Left lobe of liver (tissue), 2 donors: ENCODE data around the gene TNPO2. TPM values are rescaled to one million over a fixed set of nuclear protein-coding genes. Genes with fewer than 3 reads are reported as not detected.
"Not testable (repeated sequence)": the region's sequence is repeated elsewhere in the genome, so short reads cannot be mapped to it uniquely, and the experiment has no call there.

ENCODE experiments used
- ATAC-seq: fragments of 200-7000 bp; cut with Tn5 transposase; one replicate; pipeline ENCODE4 v1.9.1; 2020; ENCODE audit warnings: mild to moderate bottlenecking, moderate library complexity
- DNase-seq: peaks from one replicate; pipeline ENCODE4 v3.0.0-alpha.2; 2020; ENCODE audit warnings: low spot score
- total RNA-seq: library from RNA; stranded (reverse); gene quantifications from one replicate; pipeline ENCODE4 v1.2.1, GENCODE V29; 2021
- donor health status: DM: no; HTN: no; CAD: no; lungs with moderate emphysema.
- donor health status: DM: no; HTN: yes; CAD: no.

TNPO2 gene
- total RNA-seq, 1 donor from 2014 or later, result 19.5 TPM

- no peak for DNase-seq
- no peak for ATAC-seq
Observed at GRCh38 chr19:12737835-12738351, 14.2 kb upstream of the TNPO2 start.

- DNase-seq (peak; percentile 94), ATAC-seq (peak; percentile 75)
Observed at GRCh38 chr19:12736995-12737834, 13.5 kb upstream of the TNPO2 start, which contains the start of gene GET3. Gene GET3, plus strand, starts transcription at chr19:12737497. Its CDS starts 9 bp downstream, at chr19:12737506.

- DNase-seq, result peak; percentile 80
- ATAC-seq, result peak; percentile 42
Observed at GRCh38 chr19:12733369-12734214, 9.9 kb upstream of the TNPO2 start.

GRCh38 chr19:12731337-12731736 lies 7.6 kb upstream of the TNPO2 start:
- ATAC-seq, result no peak
- DNase-seq, result no peak

- DNase-seq, result no peak
- ATAC-seq, result no peak
Observed at GRCh38 chr19:12730064-12730463, 6.3 kb upstream of the TNPO2 start.

- ATAC-seq (no peak), DNase-seq (no peak)
Observed at GRCh38 chr19:12727745-12728433, 4.2 kb upstream of the TNPO2 start.

GRCh38 chr19:12726988-12727316 lies 3.2 kb upstream of the TNPO2 start:
- ATAC-seq (no peak), DNase-seq (no peak)

GRCh38 chr19:12725612-12726011 lies 1.9 kb upstream of the TNPO2 start:
- not testable (repeated sequence) for ATAC-seq, DNase-seq

GRCh38 chr19:12723381-12723640 lies 421 bp downstream of the TNPO2 start:
- DNase-seq (no peak), ATAC-seq (no peak)

- peak; percentile 97 for DNase-seq
- ATAC-seq, result peak; percentile 81
Observed at GRCh38 chr19:12722566-12723380, 959 bp downstream of the TNPO2 start.

- ATAC-seq, result peak; percentile 64
Observed at GRCh38 chr19:12721656-12722565, 1.8 kb downstream of the TNPO2 start.

GRCh38 chr19:12720851-12721655 lies 2.7 kb downstream of the TNPO2 start:
- ATAC-seq, result peak; percentile 35
- DNase-seq, result no peak

More at GRCh38 chr19:12721656-12722565, 1.8 kb downstream of the TNPO2 start:
- DNase-seq, result peak; percentile 65

- DNase-seq (no peak), ATAC-seq (no peak)
Observed at GRCh38 chr19:12720296-12720695, 3.4 kb downstream of the TNPO2 start.

GRCh38 chr19:12715929-12716328 lies 7.8 kb downstream of the TNPO2 start:
- ATAC-seq, result peak; percentile 38

GRCh38 chr19:12715102-12715501 lies 8.6 kb downstream of the TNPO2 start:
- DNase-seq (no peak), ATAC-seq (no peak)

More at GRCh38 chr19:12715929-12716328, 7.8 kb downstream of the TNPO2 start:
- no peak for DNase-seq

GRCh38 chr19:12713304-12713703 lies 10.4 kb downstream of the TNPO2 start:
- ATAC-seq, DNase-seq: not testable (repeated sequence)

- not testable (repeated sequence) for ATAC-seq, DNase-seq
Observed at GRCh38 chr19:12712077-12712476, 11.7 kb downstream of the TNPO2 start.

GRCh38 chr19:12711187-12711586 lies 12.5 kb downstream of the TNPO2 start:
- no peak for DNase-seq
- no peak for ATAC-seq
